ENCODE results near the gene INPP4B. TPM values are rescaled to one million over a fixed set of nuclear protein-coding genes. Genes with fewer than 3 reads are reported as not detected.

INPP4B gene
- total RNA-seq, 4 donors from 2014 or later, result 38.9 to 48.7 (median 44.2) TPM

DNA sequence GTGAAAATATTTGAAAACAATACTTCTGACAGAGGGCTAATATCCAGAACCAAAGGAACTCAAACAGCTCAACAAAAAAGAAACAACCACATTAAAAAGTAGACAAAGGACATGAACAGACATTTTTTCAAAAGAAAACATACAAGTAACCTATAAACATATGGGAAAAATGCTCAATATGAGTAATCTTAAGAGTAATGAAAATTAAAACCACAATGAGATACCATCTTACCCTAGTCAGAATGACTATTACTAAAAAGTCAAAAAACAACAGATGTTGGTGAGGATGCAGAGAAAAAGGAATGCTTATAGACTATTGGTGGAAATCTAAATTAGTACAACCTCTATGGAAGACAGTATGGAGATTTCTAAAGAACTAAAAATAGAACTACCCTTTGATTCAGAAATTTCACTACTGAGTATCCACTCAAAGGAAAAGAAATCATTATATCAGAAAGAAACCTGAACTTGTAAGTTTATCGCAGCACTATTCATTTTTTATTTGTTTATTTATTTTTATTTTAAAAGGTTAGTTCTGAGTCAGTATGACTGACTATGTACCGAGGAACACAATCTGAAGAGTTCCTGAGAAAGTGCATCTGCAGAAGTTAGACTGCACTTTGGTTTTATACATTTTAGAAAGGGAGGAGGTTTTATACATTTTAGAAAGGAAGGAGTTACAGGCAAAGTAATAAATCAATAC is 231.3 kb downstream of the INPP4B start:
- no peak overlapping the region for H3K4me3 ChIP-seq
- H3K36me3 ChIP-seq, result no peaks in the 10 kb centered on the region
- no peak overlapping the region for H3K27ac ChIP-seq
- TF ChIP-seq POLR2A (IDR thresholded peaks at IDR 0.05), result no peak
- TF ChIP-seq, protein P1, sequence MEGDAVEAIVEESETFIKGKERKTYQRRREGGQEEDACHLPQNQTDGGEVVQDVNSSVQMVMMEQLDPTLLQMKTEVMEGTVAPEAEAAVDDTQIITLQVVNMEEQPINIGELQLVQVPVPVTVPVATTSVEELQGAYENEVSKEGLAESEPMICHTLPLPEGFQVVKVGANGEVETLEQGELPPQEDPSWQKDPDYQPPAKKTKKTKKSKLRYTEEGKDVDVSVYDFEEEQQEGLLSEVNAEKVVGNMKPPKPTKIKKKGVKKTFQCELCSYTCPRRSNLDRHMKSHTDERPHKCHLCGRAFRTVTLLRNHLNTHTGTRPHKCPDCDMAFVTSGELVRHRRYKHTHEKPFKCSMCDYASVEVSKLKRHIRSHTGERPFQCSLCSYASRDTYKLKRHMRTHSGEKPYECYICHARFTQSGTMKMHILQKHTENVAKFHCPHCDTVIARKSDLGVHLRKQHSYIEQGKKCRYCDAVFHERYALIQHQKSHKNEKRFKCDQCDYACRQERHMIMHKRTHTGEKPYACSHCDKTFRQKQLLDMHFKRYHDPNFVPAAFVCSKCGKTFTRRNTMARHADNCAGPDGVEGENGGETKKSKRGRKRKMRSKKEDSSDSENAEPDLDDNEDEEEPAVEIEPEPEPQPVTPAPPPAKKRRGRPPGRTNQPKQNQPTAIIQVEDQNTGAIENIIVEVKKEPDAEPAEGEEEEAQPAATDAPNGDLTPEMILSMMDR (IDR thresholded peaks at IDR 0.05), result no peak
- H3K9me3 ChIP-seq, result no peaks in the 10 kb centered on the region
- H3K27me3 ChIP-seq, result no peaks in the 10 kb centered on the region
- DNase-seq, result no peak
- H3K4me1 ChIP-seq, result no peaks in the 10 kb centered on the region

DNA sequence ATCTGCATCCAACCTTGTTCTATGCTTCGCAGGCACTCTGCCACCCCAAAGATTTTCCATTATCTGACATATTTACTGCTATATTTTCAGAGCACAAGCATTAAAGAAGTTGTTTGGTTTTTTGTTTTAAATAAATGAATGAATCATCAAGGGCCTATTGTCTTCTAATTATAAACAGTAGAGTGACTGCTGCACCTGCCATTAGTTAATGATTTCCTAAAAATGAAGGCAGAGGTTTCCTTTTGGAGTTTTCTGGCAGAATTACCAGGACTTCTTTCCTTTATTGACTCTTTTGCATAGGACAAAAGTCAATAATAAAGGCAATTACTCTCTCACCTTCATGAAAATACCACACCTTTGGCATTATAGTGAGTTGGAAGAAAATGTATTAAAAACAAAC is 238.1 kb downstream of the INPP4B start:
- Histone ChIP-seq H3K4me1 (peaks cover 0 to 3% (median 0%) of the 10 kb centered on the region in 4 donors), H3K27ac (no peak overlapping the region), H3K9me3 (peaks cover 0 to 2% (median 0%) of the 10 kb centered on the region in 4 donors), H3K27me3 (no peaks in the 10 kb centered on the region), H3K36me3 (no peaks in the 10 kb centered on the region), H3K4me3 (no peak overlapping the region)
- DNase-seq, result no peak
- TF ChIP-seq, protein P1 (IDR thresholded peaks at IDR 0.05), result no peak
- no peak for TF ChIP-seq POLR2A (IDR thresholded peaks at IDR 0.05)

GRCh38 chr4:142600952-142601351 is 245.1 kb downstream of the INPP4B start:
- Histone ChIP-seq H3K4me3 (no peak overlapping the region), H3K27me3 (no peaks in the 10 kb centered on the region), H3K27ac (no peak overlapping the region), H3K9me3 (peaks cover 0 to 5% (median 0%) of the 10 kb centered on the region in 4 donors), H3K36me3 (no peaks in the 10 kb centered on the region), H3K4me1 (no peaks in the 10 kb centered on the region)
- no peak for DNase-seq
- no peak for TF ChIP-seq POLR2A (IDR thresholded peaks at IDR 0.05)
- TF ChIP-seq, protein P1 (IDR thresholded peaks at IDR 0.05), result no peak

DNA sequence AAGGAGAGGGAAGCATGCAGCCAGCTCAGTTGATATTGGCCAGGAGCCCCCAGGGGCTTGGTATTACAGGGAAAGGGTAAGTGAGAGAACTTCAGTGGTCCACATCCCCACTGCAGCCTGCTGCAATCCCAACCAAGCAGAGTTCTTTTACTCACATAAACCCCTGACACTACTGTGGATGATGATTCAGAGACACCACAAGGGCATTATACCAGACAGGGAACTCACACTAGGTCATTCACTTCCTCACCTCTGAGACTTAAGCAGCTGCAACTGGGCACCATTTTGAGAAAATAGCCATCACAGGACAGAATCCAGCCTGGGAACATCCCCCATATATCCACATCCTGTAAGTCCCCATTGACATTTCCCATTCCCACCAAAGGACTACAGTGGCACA is 248.0 kb downstream of the INPP4B start:
- no peak overlapping the region for H3K4me3 ChIP-seq
- no peaks in the 10 kb centered on the region for H3K4me1 ChIP-seq
- H3K9me3 ChIP-seq, result peaks cover 0 to 5% (median 0%) of the 10 kb centered on the region in 4 donors
- DNase-seq, result no peak
- TF ChIP-seq, protein P1 (IDR thresholded peaks at IDR 0.05), result no peak
- TF ChIP-seq POLR2A (IDR thresholded peaks at IDR 0.05), result no peak
- no peaks in the 10 kb centered on the region for H3K27me3 ChIP-seq
- H3K36me3 ChIP-seq, result no peaks in the 10 kb centered on the region
- no peak overlapping the region for H3K27ac ChIP-seq

GRCh38 chr4:142596595-142596994 is 249.5 kb downstream of the INPP4B start:
- Histone ChIP-seq H3K9me3 (no peaks in the 10 kb centered on the region), H3K27me3 (no peaks in the 10 kb centered on the region), H3K36me3 (no peaks in the 10 kb centered on the region), H3K27ac (no peak overlapping the region), H3K4me1 (no peaks in the 10 kb centered on the region), H3K4me3 (no peak overlapping the region)
- TF ChIP-seq, protein P1 (IDR thresholded peaks at IDR 0.05), result no peak
- no peak for TF ChIP-seq POLR2A (IDR thresholded peaks at IDR 0.05)
- no peak for DNase-seq

Data from Peyer's patch (tissue), 4 donors.